ENCODE results near the gene HES7. TPM values are rescaled to one million over a fixed set of nuclear protein-coding genes. Genes with fewer than 3 reads are reported as not detected.

HES7 gene
- total RNA-seq, 1 donor from 2014 or later: 0.46 TPM

DNA sequence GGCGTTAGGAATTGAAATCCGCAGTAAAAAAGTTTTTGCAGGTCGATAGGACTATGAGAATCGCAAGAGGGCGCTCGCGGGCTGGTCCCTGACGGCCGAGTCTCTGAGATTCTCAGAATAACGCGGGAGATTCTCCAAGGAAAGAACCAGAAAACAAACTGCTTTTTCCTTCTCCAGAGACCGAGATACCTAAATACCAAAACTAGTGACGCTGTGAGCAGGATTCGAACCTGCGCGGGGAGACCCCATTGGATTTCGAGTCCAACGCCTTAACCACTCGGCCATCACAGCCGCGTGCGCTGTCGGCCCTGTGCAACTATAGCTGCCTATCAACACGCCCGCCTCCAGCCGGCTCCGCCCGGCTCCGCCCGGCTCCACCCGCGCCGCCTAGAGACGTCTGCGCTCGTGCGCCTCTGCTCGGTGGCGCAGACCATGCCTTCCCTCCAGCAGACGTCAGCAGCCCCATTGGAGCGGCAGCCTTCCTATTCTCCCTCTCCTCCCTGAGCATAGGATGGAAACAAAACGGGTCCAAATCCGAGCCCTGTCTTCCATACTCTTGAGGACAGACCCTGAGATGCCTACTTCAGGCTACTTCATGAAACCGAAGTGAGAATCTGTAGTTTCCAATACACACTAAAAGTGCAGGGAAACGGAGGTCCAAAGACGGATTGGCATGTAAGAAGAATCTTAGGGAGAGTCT lies 14.9 kb upstream of the HES7 start:
- Mint-ChIP-seq H3K4me3 (no peak overlapping the region), H3K4me1 (ENCODE audit: unreplicated experiment) (no peaks in the 10 kb centered on the region), H3K36me3 (no peaks in the 10 kb centered on the region), H3K27ac (no peak overlapping the region), H3K27me3 (no peaks in the 10 kb centered on the region), H3K9me3 (no peaks in the 10 kb centered on the region)
- TF ChIP-seq, protein P1, sequence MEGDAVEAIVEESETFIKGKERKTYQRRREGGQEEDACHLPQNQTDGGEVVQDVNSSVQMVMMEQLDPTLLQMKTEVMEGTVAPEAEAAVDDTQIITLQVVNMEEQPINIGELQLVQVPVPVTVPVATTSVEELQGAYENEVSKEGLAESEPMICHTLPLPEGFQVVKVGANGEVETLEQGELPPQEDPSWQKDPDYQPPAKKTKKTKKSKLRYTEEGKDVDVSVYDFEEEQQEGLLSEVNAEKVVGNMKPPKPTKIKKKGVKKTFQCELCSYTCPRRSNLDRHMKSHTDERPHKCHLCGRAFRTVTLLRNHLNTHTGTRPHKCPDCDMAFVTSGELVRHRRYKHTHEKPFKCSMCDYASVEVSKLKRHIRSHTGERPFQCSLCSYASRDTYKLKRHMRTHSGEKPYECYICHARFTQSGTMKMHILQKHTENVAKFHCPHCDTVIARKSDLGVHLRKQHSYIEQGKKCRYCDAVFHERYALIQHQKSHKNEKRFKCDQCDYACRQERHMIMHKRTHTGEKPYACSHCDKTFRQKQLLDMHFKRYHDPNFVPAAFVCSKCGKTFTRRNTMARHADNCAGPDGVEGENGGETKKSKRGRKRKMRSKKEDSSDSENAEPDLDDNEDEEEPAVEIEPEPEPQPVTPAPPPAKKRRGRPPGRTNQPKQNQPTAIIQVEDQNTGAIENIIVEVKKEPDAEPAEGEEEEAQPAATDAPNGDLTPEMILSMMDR (conservative IDR thresholded peaks at IDR 0.05): peak; percentile 95
- peak; percentile 100 for DNase-seq (ENCODE audit: extremely low spot score, unreplicated experiment)

DNA sequence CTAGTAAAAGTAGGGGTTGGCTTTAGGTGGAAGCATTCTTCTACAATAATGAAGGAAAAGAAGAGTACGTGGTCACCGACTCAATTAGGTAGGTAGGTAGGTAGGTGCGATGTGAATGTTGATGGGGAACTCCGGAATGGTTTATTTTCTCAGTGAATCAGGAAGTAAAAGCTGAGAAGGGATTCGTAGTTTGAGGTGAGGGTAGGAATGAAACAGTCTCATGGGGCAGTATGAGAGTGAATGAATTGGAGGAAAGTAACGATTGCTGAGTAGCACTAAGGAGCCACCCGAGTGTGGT lies 14.4 kb upstream of the HES7 start:
- TF ChIP-seq, protein P1 (conservative IDR thresholded peaks at IDR 0.05): no peak
- H3K4me1 Mint-ChIP-seq (ENCODE audit: unreplicated experiment): no peaks in the 10 kb centered on the region
- H3K27ac Mint-ChIP-seq: no peak overlapping the region
- no peaks in the 10 kb centered on the region for H3K27me3 Mint-ChIP-seq
- DNase-seq (ENCODE audit: extremely low spot score, unreplicated experiment): no peak
- H3K4me3 Mint-ChIP-seq: no peak overlapping the region
- H3K9me3 Mint-ChIP-seq: no peaks in the 10 kb centered on the region
- no peaks in the 10 kb centered on the region for H3K36me3 Mint-ChIP-seq

DNA sequence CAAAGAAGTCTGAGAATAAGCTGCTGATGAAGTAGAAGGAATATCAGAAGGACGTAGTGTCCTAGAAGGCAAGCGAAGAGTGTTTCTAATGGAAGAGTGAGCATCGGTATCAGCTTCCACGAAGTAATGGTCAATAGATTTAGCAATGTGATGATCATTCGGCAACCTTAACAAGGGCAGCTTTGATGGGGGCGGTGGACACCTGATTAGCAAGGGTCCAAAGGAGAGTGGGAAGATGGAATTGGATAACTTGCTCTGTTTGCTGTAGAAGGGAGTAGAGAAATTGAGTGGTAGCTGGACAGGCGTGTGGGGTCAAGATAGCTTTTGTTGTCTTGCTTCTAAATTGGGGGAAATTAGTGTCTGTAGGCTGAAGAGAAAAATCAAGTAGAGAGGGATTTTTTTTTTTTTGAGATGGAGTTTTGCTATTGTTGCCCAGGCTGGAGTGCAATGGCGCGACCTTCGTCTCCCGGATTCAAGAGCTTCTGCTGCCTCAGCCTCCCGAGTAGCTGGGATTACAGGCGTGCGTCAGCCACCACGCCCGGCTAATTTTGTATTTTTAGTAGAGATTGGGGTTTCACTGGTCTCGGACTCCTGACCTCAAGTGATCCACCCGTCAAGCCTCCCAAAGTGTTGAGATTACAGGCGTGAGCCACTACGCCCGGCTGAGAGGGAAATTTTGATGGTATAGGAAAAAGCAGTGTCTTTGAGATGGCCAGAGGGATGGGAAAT lies 13.9 kb upstream of the HES7 start:
- DNase-seq (ENCODE audit: extremely low spot score, unreplicated experiment): no peak
- no peak overlapping the region for H3K4me3 Mint-ChIP-seq
- H3K27me3 Mint-ChIP-seq: no peaks in the 10 kb centered on the region
- TF ChIP-seq, protein P1 (conservative IDR thresholded peaks at IDR 0.05): no peak
- H3K4me1 Mint-ChIP-seq (ENCODE audit: unreplicated experiment): no peaks in the 10 kb centered on the region
- H3K27ac Mint-ChIP-seq: no peak overlapping the region
- no peaks in the 10 kb centered on the region for H3K36me3 Mint-ChIP-seq
- no peaks in the 10 kb centered on the region for H3K9me3 Mint-ChIP-seq

DNA sequence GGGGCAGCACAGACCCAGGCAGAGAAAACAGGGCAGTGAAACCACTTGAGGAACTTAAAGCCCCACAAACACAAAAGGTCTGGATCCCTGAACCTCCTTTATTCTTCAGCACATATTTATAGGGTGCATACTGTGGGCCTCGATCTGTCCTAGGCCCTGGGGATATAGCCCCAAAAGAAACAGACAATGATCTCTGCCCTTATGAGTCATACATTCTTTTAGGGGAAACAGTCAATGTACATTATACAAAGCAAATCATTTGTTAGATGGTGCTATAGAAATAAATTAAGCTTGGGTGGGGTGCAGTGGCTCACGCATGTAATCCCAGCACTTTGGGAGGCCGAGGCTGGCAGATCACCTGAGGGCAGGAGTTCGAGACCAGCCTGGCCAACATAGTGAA lies 10.0 kb upstream of the HES7 start:
- H3K36me3 Mint-ChIP-seq: no peaks in the 10 kb centered on the region
- TF ChIP-seq, protein P1 (conservative IDR thresholded peaks at IDR 0.05): no peak
- no peak for DNase-seq (ENCODE audit: extremely low spot score, unreplicated experiment)
- H3K4me1 Mint-ChIP-seq (ENCODE audit: unreplicated experiment): no peaks in the 10 kb centered on the region
- H3K9me3 Mint-ChIP-seq: no peaks in the 10 kb centered on the region
- peaks cover 20% of the 10 kb centered on the region for H3K27me3 Mint-ChIP-seq
- no peak overlapping the region for H3K27ac Mint-ChIP-seq
- H3K4me3 Mint-ChIP-seq: no peak overlapping the region

DNA sequence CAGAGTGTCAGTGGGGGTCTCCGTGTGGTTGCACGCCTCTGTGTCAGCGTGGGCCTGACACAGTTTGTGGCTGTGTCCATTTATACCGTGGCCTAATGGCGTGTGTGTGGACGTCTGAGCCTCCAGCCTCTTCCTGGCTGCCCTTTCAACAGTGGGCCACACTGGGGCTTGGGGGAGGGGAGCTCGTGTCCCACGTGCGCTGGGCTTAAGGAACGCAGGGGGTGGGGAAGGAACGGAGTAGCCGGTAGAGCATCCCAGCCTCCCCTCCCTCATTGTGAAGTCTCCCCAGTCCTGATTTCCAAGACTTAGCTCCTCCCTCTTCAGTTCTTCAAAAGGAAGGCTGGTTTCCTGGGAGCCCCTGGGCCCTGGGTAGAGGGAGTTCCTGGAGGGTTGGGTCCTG lies 9.5 kb upstream of the HES7 start:
- no peak overlapping the region for H3K4me3 Mint-ChIP-seq

More for the DNA sequence above, 9.5 kb upstream of the HES7 start:
- TF ChIP-seq, protein P1 (conservative IDR thresholded peaks at IDR 0.05): no peak
- Mint-ChIP-seq H3K27ac (no peak overlapping the region), H3K27me3 (peaks cover 21% of the 10 kb centered on the region), H3K36me3 (no peaks in the 10 kb centered on the region), H3K9me3 (no peaks in the 10 kb centered on the region), H3K4me1 (ENCODE audit: unreplicated experiment) (no peaks in the 10 kb centered on the region)
- DNase-seq (ENCODE audit: extremely low spot score, unreplicated experiment): no peak

Measured in type B pancreatic cell (in vitro differentiated cells).